ENCODE data around the gene OSBP2.
A peak's percentile ranks its signal among the peaks of the same experiment; 100 is the strongest.

Gene OSBP2

DNA sequence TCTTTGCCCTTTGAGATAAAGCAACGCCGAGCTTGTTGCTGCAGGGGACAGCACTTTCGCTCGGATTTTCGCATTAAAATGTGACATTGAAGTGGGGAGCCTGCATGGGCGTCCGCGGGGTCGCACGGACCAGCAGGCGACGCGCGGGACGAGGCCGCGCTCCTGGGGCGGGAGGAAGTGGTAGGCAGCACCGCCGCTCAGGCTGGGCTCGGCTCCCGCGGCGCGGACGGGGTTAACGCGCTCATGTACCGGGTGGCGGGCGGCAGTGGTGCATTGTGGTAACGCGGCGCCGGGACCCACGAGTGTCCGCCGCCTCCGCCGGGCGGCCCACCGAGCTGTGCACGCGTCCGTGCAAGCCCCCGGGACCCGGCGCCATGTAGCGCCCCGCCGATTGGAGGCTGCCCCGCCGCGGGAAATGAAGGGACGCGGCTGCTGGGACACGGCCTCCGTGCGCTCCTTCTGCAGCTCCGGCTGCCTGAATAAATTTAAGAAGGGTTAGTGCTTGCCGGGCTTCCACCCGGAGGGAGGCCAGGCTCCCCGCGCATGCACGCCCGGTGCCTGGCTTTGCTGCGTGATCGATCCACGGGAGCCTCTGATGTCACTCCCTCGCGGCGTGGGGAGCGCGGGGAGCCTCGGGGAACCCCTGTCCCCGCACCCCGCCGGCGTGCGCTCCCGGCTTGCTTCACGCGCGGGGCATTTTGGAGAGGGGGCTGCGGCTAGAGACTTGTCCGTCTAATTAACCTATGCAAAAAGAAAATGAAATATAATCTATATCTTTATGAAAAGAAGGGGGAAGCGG, 127.7 kb downstream of the OSBP2 start:
- peak overlapping the region; percentile 16 for H3K4me3 ChIP-seq (ENCODE audit: control insufficient read depth, low read depth, low read length)
- DNase-seq (ENCODE audit: low read depth) = no peak
- TF ChIP-seq, protein P1, sequence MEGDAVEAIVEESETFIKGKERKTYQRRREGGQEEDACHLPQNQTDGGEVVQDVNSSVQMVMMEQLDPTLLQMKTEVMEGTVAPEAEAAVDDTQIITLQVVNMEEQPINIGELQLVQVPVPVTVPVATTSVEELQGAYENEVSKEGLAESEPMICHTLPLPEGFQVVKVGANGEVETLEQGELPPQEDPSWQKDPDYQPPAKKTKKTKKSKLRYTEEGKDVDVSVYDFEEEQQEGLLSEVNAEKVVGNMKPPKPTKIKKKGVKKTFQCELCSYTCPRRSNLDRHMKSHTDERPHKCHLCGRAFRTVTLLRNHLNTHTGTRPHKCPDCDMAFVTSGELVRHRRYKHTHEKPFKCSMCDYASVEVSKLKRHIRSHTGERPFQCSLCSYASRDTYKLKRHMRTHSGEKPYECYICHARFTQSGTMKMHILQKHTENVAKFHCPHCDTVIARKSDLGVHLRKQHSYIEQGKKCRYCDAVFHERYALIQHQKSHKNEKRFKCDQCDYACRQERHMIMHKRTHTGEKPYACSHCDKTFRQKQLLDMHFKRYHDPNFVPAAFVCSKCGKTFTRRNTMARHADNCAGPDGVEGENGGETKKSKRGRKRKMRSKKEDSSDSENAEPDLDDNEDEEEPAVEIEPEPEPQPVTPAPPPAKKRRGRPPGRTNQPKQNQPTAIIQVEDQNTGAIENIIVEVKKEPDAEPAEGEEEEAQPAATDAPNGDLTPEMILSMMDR (conservative IDR thresholded peaks at IDR 0.05; ENCODE audit: control insufficient read depth, insufficient read depth, low read depth, low read length) = no peak

DNA sequence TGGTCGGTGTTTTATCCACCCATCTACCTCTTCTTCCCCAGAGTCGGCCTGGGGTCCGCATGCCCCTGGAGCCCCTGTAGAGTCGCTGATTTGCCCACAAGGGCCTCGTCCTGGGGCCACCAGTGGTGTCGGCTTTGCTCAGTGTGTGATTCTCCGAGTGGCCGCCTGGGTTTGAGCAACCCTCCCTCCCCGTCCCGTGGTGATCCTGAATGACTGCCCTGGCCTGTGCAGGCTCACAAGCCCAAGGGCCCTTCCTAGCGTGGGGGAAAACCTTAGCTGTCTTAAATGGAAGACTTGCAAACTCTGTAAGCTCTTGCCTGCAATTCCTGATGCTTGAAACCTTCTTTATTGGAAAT, 128.3 kb downstream of the OSBP2 start:
- H3K4me3 ChIP-seq (ENCODE audit: control insufficient read depth, low read depth, low read length) = no peak overlapping the region
- no peak for DNase-seq (ENCODE audit: low read depth)
- TF ChIP-seq, protein P1 (conservative IDR thresholded peaks at IDR 0.05; ENCODE audit: control insufficient read depth, insufficient read depth, low read depth, low read length) = no peak

DNA sequence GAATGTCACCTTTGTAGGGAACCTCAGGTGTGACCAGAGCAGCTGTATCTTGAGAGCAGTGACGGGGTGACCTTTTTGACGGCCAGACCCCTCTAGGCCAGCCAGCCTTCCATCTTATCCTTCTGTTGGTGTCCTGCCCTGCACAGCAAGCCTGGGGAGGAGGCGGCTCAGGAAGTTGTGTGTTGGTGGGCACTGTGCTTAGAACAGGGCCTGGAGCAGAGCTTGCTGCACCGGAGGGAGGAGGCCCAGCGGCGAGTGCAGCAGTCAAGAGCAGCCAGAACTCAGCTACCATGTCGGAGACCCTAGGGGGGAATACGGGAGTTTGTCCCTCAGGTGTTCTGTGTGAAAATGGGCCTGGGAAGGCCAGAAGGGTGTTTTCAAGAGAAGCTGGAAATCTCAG, 129.4 kb downstream of the OSBP2 start:
- no peak for DNase-seq (ENCODE audit: low read depth)
- TF ChIP-seq, protein P1 (conservative IDR thresholded peaks at IDR 0.05; ENCODE audit: control insufficient read depth, insufficient read depth, low read depth, low read length) = no peak
- no peak overlapping the region for H3K4me3 ChIP-seq (ENCODE audit: control insufficient read depth, low read depth, low read length)

DNA sequence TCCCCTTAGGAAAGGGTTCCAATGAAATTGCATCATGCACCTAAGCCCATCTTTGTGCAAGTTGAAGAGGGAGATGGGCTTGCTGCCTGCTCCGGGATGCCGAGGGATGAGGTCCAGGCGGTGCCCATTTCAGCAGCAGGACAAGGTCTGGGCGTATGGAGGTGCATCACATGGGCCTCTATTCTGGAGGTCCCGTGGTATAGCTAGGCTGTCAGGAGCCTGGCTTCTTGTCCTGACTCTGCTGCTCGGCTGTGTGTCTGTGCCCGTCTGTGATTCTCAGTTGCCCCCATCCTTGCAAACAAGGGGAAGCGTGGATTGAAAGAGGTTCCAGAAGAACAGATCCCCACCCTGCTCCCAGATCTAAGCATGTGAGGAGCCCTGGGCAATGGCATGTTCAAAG, 130.0 kb downstream of the OSBP2 start:
- TF ChIP-seq, protein P1 (conservative IDR thresholded peaks at IDR 0.05; ENCODE audit: control insufficient read depth, insufficient read depth, low read depth, low read length) = no peak
- no peak overlapping the region for H3K4me3 ChIP-seq (ENCODE audit: control insufficient read depth, low read depth, low read length)
- DNase-seq (ENCODE audit: low read depth) = no peak

DNA sequence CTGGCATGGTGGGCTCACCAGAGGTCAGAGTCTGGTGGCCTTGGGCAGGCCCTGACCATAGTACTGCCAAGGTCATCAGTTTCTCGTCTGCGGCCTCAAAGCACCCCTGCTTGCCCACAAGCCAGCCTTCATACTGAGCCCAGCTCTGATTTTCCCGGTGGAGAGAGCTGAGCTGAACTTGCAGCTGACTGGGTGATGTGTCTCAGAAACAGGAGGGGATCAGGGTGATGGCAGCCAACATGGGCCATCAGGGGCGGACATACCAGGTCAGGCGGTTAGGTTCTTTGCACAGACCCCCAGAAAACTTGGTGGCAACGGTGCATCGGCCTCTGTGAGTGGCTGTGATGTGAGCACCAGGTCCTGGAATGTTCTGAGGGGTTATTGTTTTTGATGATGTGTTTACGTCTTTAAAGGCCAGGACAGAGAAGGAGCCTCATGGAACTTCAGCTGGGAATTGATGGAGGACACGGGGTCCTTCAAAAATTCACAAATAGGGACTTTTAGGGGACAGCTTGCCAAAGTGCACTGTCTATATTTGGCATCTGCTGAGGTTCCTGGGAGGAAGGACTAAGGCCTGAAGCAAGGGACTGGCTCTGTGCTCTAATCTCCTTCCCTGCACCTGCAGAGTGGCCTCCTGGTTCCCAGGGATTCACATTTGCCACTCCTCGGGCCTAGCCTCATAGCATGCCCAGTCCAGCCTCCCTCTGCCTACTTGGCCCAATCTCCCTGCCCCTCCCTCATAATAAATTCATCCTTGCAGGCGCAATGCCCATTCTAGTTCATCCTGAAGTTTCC, 131.2 kb downstream of the OSBP2 start:
- DNase-seq (ENCODE audit: low read depth) = no peak
- TF ChIP-seq, protein P1 (conservative IDR thresholded peaks at IDR 0.05; ENCODE audit: control insufficient read depth, insufficient read depth, low read depth, low read length) = no peak
- H3K4me3 ChIP-seq (ENCODE audit: control insufficient read depth, low read depth, low read length) = no peak overlapping the region

DNA sequence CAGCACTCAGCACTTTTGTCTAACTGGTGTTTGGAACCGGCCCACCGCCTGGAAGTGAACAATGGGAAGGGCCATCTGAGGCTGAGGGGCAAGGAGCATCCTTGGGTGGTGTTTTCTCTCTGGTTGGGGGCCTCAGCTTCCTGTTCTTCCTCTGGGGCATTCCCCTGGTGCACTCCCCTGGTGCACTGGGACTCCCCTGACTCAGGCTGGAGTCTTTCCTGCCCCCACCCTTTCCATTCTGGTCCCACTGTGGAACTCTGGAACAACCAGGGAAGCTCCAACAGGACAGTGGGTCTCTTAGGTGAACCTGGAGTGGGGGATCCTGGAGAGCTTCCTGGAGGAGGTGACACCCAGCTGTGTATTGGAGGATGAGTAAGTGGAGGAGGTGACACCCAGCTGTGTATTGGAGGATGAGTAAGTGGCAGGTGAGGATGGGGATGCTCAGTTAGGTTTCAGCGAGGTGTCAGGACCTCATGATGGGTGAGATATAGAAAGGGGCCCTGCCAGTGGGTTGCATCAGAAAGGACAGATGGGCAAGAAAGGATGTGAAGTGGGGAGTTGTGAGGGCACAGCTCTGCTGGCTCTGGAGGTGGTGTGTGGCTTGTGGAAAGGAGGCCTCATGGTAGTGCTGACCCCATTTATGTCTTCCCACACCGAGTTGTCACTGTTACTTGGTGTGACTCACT, 132.1 kb downstream of the OSBP2 start:
- DNase-seq (ENCODE audit: low read depth) = no peak
- TF ChIP-seq, protein P1 (conservative IDR thresholded peaks at IDR 0.05; ENCODE audit: control insufficient read depth, insufficient read depth, low read depth, low read length) = no peak
- no peak overlapping the region for H3K4me3 ChIP-seq (ENCODE audit: control insufficient read depth, low read depth, low read length)

Measured in fibroblast of mammary gland (primary cell).